ENCODE data around the gene MKKS. TPM values are rescaled to one million over a fixed set of nuclear protein-coding genes. Genes with fewer than 3 reads are reported as not detected.

The MKKS gene
- total RNA-seq, 2 donors from 2014 or later = 13.2 to 13.8 TPM

DNA sequence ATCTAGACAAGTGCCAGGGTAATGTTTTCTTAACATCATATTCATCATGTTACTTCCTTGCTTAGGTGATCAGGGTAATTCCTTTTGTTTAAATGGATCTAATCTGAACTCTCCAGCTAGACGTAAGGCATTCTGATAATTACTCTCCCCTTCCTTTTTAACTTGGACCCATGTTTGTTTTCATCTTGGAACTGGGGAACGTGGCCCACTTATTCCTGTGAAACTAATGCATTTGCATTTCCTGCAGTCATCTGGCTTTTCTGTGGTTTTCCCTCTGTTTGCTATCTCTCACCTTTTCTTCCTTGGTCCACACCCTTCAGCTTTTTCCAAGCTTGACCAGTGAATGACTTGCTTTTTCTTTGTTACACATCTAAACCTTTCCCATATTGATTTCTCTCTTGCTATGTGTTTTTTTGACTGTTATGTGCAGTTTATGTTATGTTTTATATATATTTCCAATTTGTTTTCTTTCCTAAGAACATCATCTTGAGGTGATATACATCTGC, 34.4 kb upstream of the MKKS start:
- 29 to 49% methylated on average over 2 of the region's 2 CpGs for WGBS, 2 experiments (ENCODE audit: insufficient coverage in 1 of 2, insufficient read length in 1 of 2)
- Mint-ChIP-seq H3K4me3 (no peak overlapping the region), H3K27me3 (ENCODE audit: insufficient read depth) (no peaks in the 10 kb centered on the region)

DNA sequence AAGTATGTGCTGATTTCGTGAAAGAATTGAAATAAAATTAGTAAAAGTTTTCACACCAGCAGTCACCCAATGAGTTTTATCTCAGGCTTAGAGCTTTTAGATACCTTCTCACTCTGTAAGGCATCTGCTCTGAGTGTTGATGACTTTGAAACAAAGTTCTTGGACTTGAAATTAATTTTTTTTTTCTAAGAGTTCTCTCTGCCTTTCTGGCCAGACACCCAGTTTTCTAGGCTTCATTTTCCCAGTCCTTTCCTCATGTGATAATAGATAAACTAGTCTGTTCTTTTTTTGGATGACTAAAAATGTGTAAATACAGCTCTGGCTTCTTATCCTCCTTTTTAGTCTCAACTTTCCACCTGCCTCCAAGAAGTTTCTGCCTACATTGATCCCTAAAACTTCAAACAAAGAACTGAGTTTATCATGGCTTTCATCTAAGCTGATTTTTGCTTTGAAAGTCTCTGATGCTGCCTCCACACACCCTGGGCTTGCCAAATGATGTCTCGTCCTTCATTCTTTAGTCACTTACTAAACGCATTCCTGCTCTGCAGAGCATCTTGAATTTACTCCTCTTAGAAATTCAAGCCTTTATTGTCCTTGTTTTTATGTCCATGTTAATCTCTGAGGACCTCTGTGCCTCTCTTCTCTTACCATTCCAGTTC, 33.8 kb upstream of the MKKS start:
- Histone ChIP-seq H3K9me3 (ENCODE audit: control insufficient read depth, low read length) (peaks cover 10% of the 10 kb centered on the region), H3K27me3 (ENCODE audit: control insufficient read depth, insufficient read depth, low read length, poor library complexity, severe bottlenecking) (no peaks in the 10 kb centered on the region), H3K9ac (ENCODE audit: extremely low read depth, low read length, poor library complexity, severe bottlenecking) (no peak overlapping the region), H3K36me3 (ENCODE audit: control insufficient read depth, insufficient read depth, low read length) (no peaks in the 10 kb centered on the region), H3K27ac (ENCODE audit: low read depth, low read length) (peak overlapping the region; percentile 50), H3K4me1 (ENCODE audit: control insufficient read depth, insufficient read depth, low read length) (peaks cover 32% of the 10 kb centered on the region), H3K4me3 (ENCODE audit: low read length) (no peak overlapping the region)
- H3K9me3 Mint-ChIP-seq = peaks cover 11% of the 10 kb centered on the region
- 49% methylated on average over 3 of the region's 3 CpGs for WGBS, 2 experiments (ENCODE audit: insufficient coverage in 1 of 2, insufficient read length in 1 of 2)
- no peak overlapping the region for H3K4me3 Mint-ChIP-seq
- peaks cover 56% of the 10 kb centered on the region for H3K4me1 Mint-ChIP-seq
- peaks cover 11% of the 10 kb centered on the region for H3K36me3 Mint-ChIP-seq (ENCODE audit: low read depth)
- TF ChIP-seq, protein P1, sequence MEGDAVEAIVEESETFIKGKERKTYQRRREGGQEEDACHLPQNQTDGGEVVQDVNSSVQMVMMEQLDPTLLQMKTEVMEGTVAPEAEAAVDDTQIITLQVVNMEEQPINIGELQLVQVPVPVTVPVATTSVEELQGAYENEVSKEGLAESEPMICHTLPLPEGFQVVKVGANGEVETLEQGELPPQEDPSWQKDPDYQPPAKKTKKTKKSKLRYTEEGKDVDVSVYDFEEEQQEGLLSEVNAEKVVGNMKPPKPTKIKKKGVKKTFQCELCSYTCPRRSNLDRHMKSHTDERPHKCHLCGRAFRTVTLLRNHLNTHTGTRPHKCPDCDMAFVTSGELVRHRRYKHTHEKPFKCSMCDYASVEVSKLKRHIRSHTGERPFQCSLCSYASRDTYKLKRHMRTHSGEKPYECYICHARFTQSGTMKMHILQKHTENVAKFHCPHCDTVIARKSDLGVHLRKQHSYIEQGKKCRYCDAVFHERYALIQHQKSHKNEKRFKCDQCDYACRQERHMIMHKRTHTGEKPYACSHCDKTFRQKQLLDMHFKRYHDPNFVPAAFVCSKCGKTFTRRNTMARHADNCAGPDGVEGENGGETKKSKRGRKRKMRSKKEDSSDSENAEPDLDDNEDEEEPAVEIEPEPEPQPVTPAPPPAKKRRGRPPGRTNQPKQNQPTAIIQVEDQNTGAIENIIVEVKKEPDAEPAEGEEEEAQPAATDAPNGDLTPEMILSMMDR (conservative IDR thresholded peaks at IDR 0.05) = no peak
- no peaks in the 10 kb centered on the region for H3K27me3 Mint-ChIP-seq (ENCODE audit: insufficient read depth)
- H3K27ac Mint-ChIP-seq = peak overlapping the region; percentile 46
- DNase-seq = no peak

More for the DNA sequence above, 34.4 kb upstream of the MKKS start:
- TF ChIP-seq, protein P1 (conservative IDR thresholded peaks at IDR 0.05) = no peak
- H3K36me3 Mint-ChIP-seq (ENCODE audit: low read depth) = peaks cover 5% of the 10 kb centered on the region
- H3K9ac ChIP-seq (ENCODE audit: extremely low read depth, low read length, poor library complexity, severe bottlenecking) = no peak overlapping the region
- peaks cover 5% of the 10 kb centered on the region for H3K9me3 ChIP-seq (ENCODE audit: control insufficient read depth, low read length)
- H3K4me1 Mint-ChIP-seq = peaks cover 61% of the 10 kb centered on the region
- H3K4me3 ChIP-seq (ENCODE audit: low read length) = no peak overlapping the region
- H3K27ac Mint-ChIP-seq = peak overlapping the region; percentile 46
- peaks cover 5% of the 10 kb centered on the region for H3K9me3 Mint-ChIP-seq
- peak overlapping the region; percentile 50 for H3K27ac ChIP-seq (ENCODE audit: low read depth, low read length)
- H3K27me3 ChIP-seq (ENCODE audit: control insufficient read depth, insufficient read depth, low read length, poor library complexity, severe bottlenecking) = no peaks in the 10 kb centered on the region
- H3K36me3 ChIP-seq (ENCODE audit: control insufficient read depth, insufficient read depth, low read length) = no peaks in the 10 kb centered on the region
- H3K4me1 ChIP-seq (ENCODE audit: control insufficient read depth, insufficient read depth, low read length) = peaks cover 32% of the 10 kb centered on the region
- no peak for DNase-seq

GRCh38 chr20:10466855-10467254, 32.8 kb upstream of the MKKS start:
- peaks cover 50% of the 10 kb centered on the region for H3K4me1 Mint-ChIP-seq
- H3K4me1 ChIP-seq (ENCODE audit: control insufficient read depth, insufficient read depth, low read length) = peaks cover 31% of the 10 kb centered on the region
- H3K4me3 ChIP-seq (ENCODE audit: low read length) = no peak overlapping the region
- H3K27me3 Mint-ChIP-seq (ENCODE audit: insufficient read depth) = no peaks in the 10 kb centered on the region
- peak overlapping the region; percentile 91 for H3K27ac Mint-ChIP-seq
- peak overlapping the region; percentile 86 for H3K27ac ChIP-seq (ENCODE audit: low read depth, low read length)
- TF ChIP-seq, protein P1 (conservative IDR thresholded peaks at IDR 0.05) = no peak
- H3K27me3 ChIP-seq (ENCODE audit: control insufficient read depth, insufficient read depth, low read length, poor library complexity, severe bottlenecking) = no peaks in the 10 kb centered on the region
- peak overlapping the region; percentile 6 for H3K9ac ChIP-seq (ENCODE audit: extremely low read depth, low read length, poor library complexity, severe bottlenecking)
- H3K9me3 Mint-ChIP-seq = peaks cover 15% of the 10 kb centered on the region
- WGBS, 2 experiments (ENCODE audit: insufficient coverage in 1 of 2, insufficient read length in 1 of 2) = 33% methylated on average over 2 of the region's 3 CpGs; no CpG with 5 or more reads in 1 of the 2 experiments
- no peaks in the 10 kb centered on the region for H3K36me3 ChIP-seq (ENCODE audit: control insufficient read depth, insufficient read depth, low read length)
- peaks cover 17% of the 10 kb centered on the region for H3K36me3 Mint-ChIP-seq (ENCODE audit: low read depth)
- H3K9me3 ChIP-seq (ENCODE audit: control insufficient read depth, low read length) = peaks cover 10% of the 10 kb centered on the region
- H3K4me3 Mint-ChIP-seq = peak overlapping the region; percentile 18
- no peak for DNase-seq

All from endodermal cell (in vitro differentiated cells).